Transverse colon (tissue), 4 donors: ENCODE measurements around the gene VIPAS39. TPM values are rescaled to one million over a fixed set of nuclear protein-coding genes. Genes with fewer than 3 reads are reported as not detected.

Source experiments
- DNase-seq: peaks from one replicate; pipeline ENCODE4 v3.0.0-alpha.2; 2019
- H3K27ac ChIP-seq, 4 donors: fragments of 200-600 bp; sonication (generic); 2 replicates each; pipeline ENCODE4 v1.5.1; 2016 to 2018; ENCODE audit warnings: inconsistent platforms in 4 of 4
- H3K27me3 ChIP-seq: fragments of 200-600 bp; sonication (generic); 2 replicates; pipeline ENCODE4 v1.5.1; 2017; ENCODE audit warnings: inconsistent platforms
- H3K36me3 ChIP-seq, 4 donors: fragments of 200-600 bp; sonication (generic); 2 replicates each; pipeline ENCODE4 v1.5.1; 2017 to 2019; ENCODE audit warnings: inconsistent platforms in 4 of 4
- H3K4me1 ChIP-seq, 4 donors: fragments of 200-600 bp; sonication (generic); 2 replicates each; pipeline ENCODE4 v1.5.1; 2017 to 2020; ENCODE audit warnings: inconsistent platforms in 4 of 4
- H3K4me3 ChIP-seq, 4 donors: fragments of 200-600 bp; sonication (generic); 1 replicate in 1 of 4; 2 replicates in 3 of 4; pipeline versions ENCODE4 v1.5.1 to v1.6.1; 2017 to 2019; ENCODE audit warnings: inconsistent platforms in 4 of 4
- H3K9me3 ChIP-seq, 2 donors: fragments of 200-600 bp; sonication (generic); 2 replicates each; pipeline ENCODE4 v1.5.1; 2017 to 2019; ENCODE audit warnings: inconsistent platforms in 2 of 2
- CTCF ChIP-seq, 5 experiments: fragments of 200-600 bp in 3 of 5; fragments of 450-650 bp in 2 of 5; sonication (generic) in 3 of 5; IDR thresholded peaks; 1 replicate in 2 of 5; 2 replicates in 3 of 5; pipeline ENCODE4 v1.5.1; 2016 to 2017; ENCODE audit warnings: antibody characterized with exemption in 5 of 5, inconsistent platforms in 3 of 5, mild to moderate bottlenecking in 2 of 5, moderate library complexity in 1 of 5
- EP300 ChIP-seq: sonication (generic); formaldehyde crosslinking; IDR thresholded peaks from one replicate; pipeline ENCODE4 v1.6.1; 2017; ENCODE audit warnings: antibody characterized with exemption, low read depth
- POLR2A ChIP-seq: fragments of 450-650 bp; IDR thresholded peaks from one replicate; pipeline ENCODE4 v1.6.1; 2016; ENCODE audit warnings: antibody characterized with exemption, mild to moderate bottlenecking, moderate library complexity
- POLR2AphosphoS5 ChIP-seq, 3 donors: sonication (generic); formaldehyde crosslinking; IDR thresholded peaks; one replicate each; pipeline ENCODE4 v1.6.1; 2016; ENCODE audit warnings: antibody characterized with exemption in 3 of 3
- WGBS, 2 donors: methylation state at CpG; one replicate each; pipeline ENCODE4 v1.1.5; 2018; ENCODE audit warnings: low coverage in 1 of 2; 5-methylcytosine and 5-hydroxymethylcytosine counted together
- in situ Hi-C, 4 donors: fragments of 200-750 bp; cut with MboI; loops; one replicate each; pipeline versions ENCODE4 v1.15.0 to v1.15.1; 2017; ENCODE audit warnings: low sequenced_read_pairs in 3 of 4, low pct_ligation_motif_present in 1 of 4, low pct_unique_long_range_greater_than_20kb in 1 of 4
- intact Hi-C: fragments of 100-400 bp; cut with DNase I; formaldehyde crosslinking; loops from one replicate; pipeline ENCODE4 v1.15.1; 2023; ENCODE audit warnings: low total_unique reads
- total RNA-seq, 4 donors: library from RNA; depleted of rRNA; stranded (reverse); fragments of >200 nt; gene quantifications; one replicate each; pipeline ENCODE4 v1.1.0, GENCODE V29; 2016

VIPAS39 gene
- total RNA-seq, 4 donors from 2014 or later = 8.0 to 21.6 (median 18.0) TPM

GRCh38 chr14:77475432-77476115, 18.2 kb upstream of the VIPAS39 start:
- WGBS, 2 donors = 92% methylated on average over 31 of the region's 35 CpGs; no CpG with 5 or more reads in 1 of the 2 donors
- H3K27ac ChIP-seq = no peak overlapping the region
- H3K36me3 ChIP-seq = no peaks in the 10 kb centered on the region
- no peak for TF ChIP-seq POLR2AphosphoS5 (IDR thresholded peaks at IDR 0.05)
- no peak for TF ChIP-seq POLR2A
- no peak for TF ChIP-seq CTCF (IDR thresholded peaks at IDR 0.05)
- no peak for TF ChIP-seq EP300
- DNase-seq = no peak
- H3K4me1 ChIP-seq = no peaks in the 10 kb centered on the region
- no peaks in the 10 kb centered on the region for H3K9me3 ChIP-seq
- H3K27me3 ChIP-seq = no peaks in the 10 kb centered on the region
- in situ Hi-C loops = no loop called here
- no peak overlapping the region for H3K4me3 ChIP-seq
- intact Hi-C loops = no loop called here

GRCh38 chr14:77474479-77475177, 17.2 kb upstream of the VIPAS39 start:
- intact Hi-C loops = no loop called here
- no peak overlapping the region for H3K27ac ChIP-seq
- no peak for TF ChIP-seq POLR2AphosphoS5 (IDR thresholded peaks at IDR 0.05)
- TF ChIP-seq CTCF (IDR thresholded peaks at IDR 0.05) = no peak
- no peak for TF ChIP-seq POLR2A
- TF ChIP-seq EP300 = no peak
- peaks cover 0 to 5% (median 0%) of the 10 kb centered on the region in 4 donors for H3K4me1 ChIP-seq
- 74% methylated on average over 9 of the region's 9 CpGs; no CpG with 5 or more reads in 1 of the 2 donors for WGBS, 2 donors
- in situ Hi-C loops = no loop called here
- H3K9me3 ChIP-seq = no peaks in the 10 kb centered on the region
- H3K27me3 ChIP-seq = no peaks in the 10 kb centered on the region
- no peak for DNase-seq
- no peak overlapping the region for H3K4me3 ChIP-seq
- no peaks in the 10 kb centered on the region for H3K36me3 ChIP-seq

- 69 to 86% methylated on average over 3 to 5 of the region's 5 CpGs for WGBS, 2 donors
- Histone ChIP-seq H3K9me3 (no peaks in the 10 kb centered on the region), H3K27me3 (no peaks in the 10 kb centered on the region), H3K27ac (no peak overlapping the region), H3K4me1 (peaks cover 0 to 10% (median 0%) of the 10 kb centered on the region in 4 donors), H3K36me3 (peaks cover 0 to 5% (median 1%) of the 10 kb centered on the region in 4 donors), H3K4me3 (no peak overlapping the region)
- in situ Hi-C loops = no loop called here
- no peak for DNase-seq
- no peak for TF ChIP-seq CTCF (IDR thresholded peaks at IDR 0.05)
- TF ChIP-seq POLR2AphosphoS5 (IDR thresholded peaks at IDR 0.05) = no peak
- intact Hi-C loops = no loop called here
Observed at GRCh38 chr14:77473921-77474320, 16.5 kb upstream of the VIPAS39 start.

GRCh38 chr14:77470224-77470870, 12.9 kb upstream of the VIPAS39 start:
- Histone ChIP-seq H3K27ac (peak overlapping the region; percentile 34 to 62 (median 49)), H3K4me3 (no peak overlapping the region), H3K9me3 (no peaks in the 10 kb centered on the region), H3K4me1 (peaks cover 0 to 11% (median 0%) of the 10 kb centered on the region in 4 donors), H3K36me3 (peaks cover 0 to 34% (median 16%) of the 10 kb centered on the region in 4 donors), H3K27me3 (no peaks in the 10 kb centered on the region)
- peak; percentile 70 for DNase-seq
- WGBS, 2 donors = 37 to 55% methylated on average over 5 of the region's 5 CpGs
- intact Hi-C loops = no loop called here
- TF ChIP-seq EP300 (no peak), POLR2A (peak; percentile 13), POLR2AphosphoS5 (IDR thresholded peaks at IDR 0.05) (peak in 2 of 3 donors; percentile 5 to 55)
- in situ Hi-C loops = no loop called here
